Measurements from ENCODE around the gene GRID1.

GRCh38 chr10:85971494-85971893 lies 395.1 kb downstream of the GRID1 start:
- no peak for TF ChIP-seq EZH2phosphoT487 (IDR thresholded peaks at IDR 0.05; ENCODE audit: insufficient read depth, low read depth)
- no peak for TF ChIP-seq EZH2 (IDR thresholded peaks at IDR 0.05; ENCODE audit: insufficient read depth, poor library complexity, severe bottlenecking)
